HCT116 (cell line): Measurements from ENCODE around the gene CTNNA2.

Experiments
- CEBPB ChIP-seq: IDR thresholded peaks from 2 replicates; pipeline ENCODE4 v1.6.1; 2012; ENCODE audit warnings: low read depth
- EZH2 ChIP-seq: fragments of 200-600 bp; sonication (generic); IDR thresholded peaks from 2 replicates; pipeline ENCODE4 v1.6.1; 2017; ENCODE audit warnings: antibody characterized with exemption, mixed run types
- EZH2phosphoT487 ChIP-seq: fragments of 200-600 bp; IDR thresholded peaks from 2 replicates; pipeline ENCODE4 v1.6.1; 2018; ENCODE audit warnings: antibody characterized with exemption, borderline replicate concordance
- POLR2A ChIP-seq: IDR thresholded peaks from 2 replicates; pipeline ENCODE4 v1.7.0; 2011; ENCODE audit warnings: borderline replicate concordance; ENCODE audit not compliant: insufficient read depth, insufficient read length; ENCODE audit errors: extremely low read depth
- RAD21 ChIP-seq: IDR thresholded peaks from 2 replicates; pipeline ENCODE4 v1.6.1; 2012; ENCODE audit warnings: low read depth, mild to moderate bottlenecking
- SIN3A ChIP-seq: IDR thresholded peaks from 2 replicates; pipeline ENCODE4 v1.6.1; 2012; ENCODE audit warnings: low read depth
- SRF ChIP-seq: IDR thresholded peaks from 2 replicates; pipeline ENCODE4 v1.6.1; 2012; ENCODE audit warnings: low read depth
- TF ChIP-seq, protein P1 (sequence below), 3 experiments: fragments of 200-600 bp in 1 of 3; sonication (generic) in 1 of 3; IDR thresholded peaks in 2 of 3; conservative IDR thresholded peaks in 1 of 3; 2 replicates each; pipeline ENCODE4 v1.5.1; 2012 to 2017; ENCODE audit warnings: low read depth in 2 of 3, low read length in 2 of 3, antibody characterized with exemption in 1 of 3, borderline replicate concordance in 1 of 3, control low read depth in 1 of 3, mild to moderate bottlenecking in 1 of 3, mixed read lengths in 1 of 3, mixed run types in 1 of 3, moderate library complexity in 1 of 3; ENCODE audit not compliant: insufficient read depth in 1 of 3

DNA sequence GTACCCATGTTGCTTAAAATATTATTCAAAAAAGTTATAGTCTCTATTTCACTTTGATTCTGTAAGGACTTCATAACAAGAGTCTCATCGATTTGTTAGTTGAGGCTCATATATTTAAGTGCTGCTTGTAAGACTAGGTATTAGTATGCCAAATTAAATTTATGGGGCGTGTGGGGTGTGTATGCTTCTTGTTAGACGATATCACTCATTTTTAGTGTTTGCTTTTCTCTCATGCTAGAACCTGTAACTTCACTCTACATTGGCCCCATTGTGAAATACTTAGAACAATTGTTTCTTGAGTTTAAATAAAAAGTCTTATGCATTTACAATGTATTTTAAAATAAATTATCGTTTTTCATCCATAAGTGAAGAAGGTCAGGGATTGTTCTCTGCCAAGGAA is 63.6 kb downstream of the CTNNA2 start:
- TF ChIP-seq CEBPB = no peak
- TF ChIP-seq, protein P1, sequence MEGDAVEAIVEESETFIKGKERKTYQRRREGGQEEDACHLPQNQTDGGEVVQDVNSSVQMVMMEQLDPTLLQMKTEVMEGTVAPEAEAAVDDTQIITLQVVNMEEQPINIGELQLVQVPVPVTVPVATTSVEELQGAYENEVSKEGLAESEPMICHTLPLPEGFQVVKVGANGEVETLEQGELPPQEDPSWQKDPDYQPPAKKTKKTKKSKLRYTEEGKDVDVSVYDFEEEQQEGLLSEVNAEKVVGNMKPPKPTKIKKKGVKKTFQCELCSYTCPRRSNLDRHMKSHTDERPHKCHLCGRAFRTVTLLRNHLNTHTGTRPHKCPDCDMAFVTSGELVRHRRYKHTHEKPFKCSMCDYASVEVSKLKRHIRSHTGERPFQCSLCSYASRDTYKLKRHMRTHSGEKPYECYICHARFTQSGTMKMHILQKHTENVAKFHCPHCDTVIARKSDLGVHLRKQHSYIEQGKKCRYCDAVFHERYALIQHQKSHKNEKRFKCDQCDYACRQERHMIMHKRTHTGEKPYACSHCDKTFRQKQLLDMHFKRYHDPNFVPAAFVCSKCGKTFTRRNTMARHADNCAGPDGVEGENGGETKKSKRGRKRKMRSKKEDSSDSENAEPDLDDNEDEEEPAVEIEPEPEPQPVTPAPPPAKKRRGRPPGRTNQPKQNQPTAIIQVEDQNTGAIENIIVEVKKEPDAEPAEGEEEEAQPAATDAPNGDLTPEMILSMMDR (IDR thresholded peaks at IDR 0.05 in 2 of 3, conservative IDR thresholded peaks at IDR 0.05 in 1 of 3; ENCODE audit: borderline replicate concordance in 1 of 3, insufficient read depth in 1 of 3, low read depth in 2 of 3, low read length in 2 of 3) = no peak
- no peak for TF ChIP-seq POLR2A
- no peak for TF ChIP-seq EZH2phosphoT487
- no peak for TF ChIP-seq RAD21
- no peak for TF ChIP-seq SRF
- TF ChIP-seq SIN3A = no peak
- TF ChIP-seq EZH2 = no peak
